GM19035 (cell line): Measurements from ENCODE around the gene PLEKHG2.
A peak's percentile ranks its signal among the peaks of the same experiment; 100 is the strongest.
"Not testable (repeated sequence)": the region's sequence is repeated elsewhere in the genome, so short reads cannot be mapped to it uniquely, and the experiment has no call there.

Source experiments
- ATAC-seq: cut with Tn5 transposase; IDR thresholded peaks from one replicate; pipeline ENCODE4 v1.9.1; 2021; ENCODE audit not compliant: unreplicated experiment

PLEKHG2 gene

GRCh38 chr19:39435499-39436349 is 23.3 kb downstream of the PLEKHG2 start, which contains the start of gene RPS16:
TSS of gene RPS16 (minus strand) at chr19:39435949. CDS start at chr19:39435895, 54 bp downstream.
- peak; percentile 81 for ATAC-seq

DNA sequence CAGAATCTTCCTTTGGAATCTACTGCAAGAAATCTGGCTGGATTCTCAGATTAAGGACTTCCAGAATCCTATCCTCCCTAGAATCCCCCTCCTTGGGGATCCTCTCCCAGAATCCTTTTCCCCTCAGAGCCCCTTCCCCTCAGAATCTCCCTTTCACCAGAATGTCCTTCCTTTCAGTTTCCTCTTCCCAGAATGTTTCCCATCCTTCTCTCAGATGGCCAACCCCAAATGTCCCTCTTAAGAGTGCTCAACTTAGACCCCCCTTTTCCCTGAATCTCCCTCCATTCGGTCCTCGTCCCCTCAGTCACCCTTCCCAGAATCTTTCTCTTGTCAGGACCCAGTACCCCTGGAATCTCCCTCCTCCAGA is 23.9 kb downstream of the PLEKHG2 start:
- ATAC-seq = no peak

DNA sequence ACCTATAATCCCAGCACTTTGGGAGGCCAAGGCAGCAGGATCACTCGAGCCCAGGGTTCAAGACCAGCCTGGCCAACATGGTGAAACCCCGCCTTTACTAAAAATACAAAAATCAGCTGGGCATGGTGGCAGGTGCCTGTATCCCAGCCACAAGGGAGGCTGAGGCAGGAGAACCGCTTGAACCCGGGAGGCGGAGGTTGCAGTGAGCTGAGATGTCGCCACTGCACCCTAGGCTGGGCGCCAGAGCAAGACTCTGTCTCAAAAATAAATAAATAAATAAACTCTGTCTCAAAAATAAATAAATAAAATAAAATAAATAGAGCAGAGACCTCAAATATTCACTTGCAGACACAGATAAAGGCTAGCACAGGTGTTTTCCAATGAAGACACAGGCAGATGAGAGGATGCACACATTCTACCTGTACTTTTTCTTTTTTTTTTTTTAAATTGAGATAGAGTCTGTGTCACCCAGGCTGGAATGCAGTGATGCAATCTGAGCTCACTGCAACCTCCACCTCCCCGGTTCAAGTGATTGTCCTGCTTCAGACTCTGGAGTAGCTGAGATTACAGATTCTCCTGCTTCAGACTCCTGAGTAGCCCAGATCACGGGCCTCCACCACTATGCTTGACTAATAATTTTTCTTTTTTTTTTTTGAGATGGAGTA is 25.9 kb downstream of the PLEKHG2 start:
- no peak for ATAC-seq

DNA sequence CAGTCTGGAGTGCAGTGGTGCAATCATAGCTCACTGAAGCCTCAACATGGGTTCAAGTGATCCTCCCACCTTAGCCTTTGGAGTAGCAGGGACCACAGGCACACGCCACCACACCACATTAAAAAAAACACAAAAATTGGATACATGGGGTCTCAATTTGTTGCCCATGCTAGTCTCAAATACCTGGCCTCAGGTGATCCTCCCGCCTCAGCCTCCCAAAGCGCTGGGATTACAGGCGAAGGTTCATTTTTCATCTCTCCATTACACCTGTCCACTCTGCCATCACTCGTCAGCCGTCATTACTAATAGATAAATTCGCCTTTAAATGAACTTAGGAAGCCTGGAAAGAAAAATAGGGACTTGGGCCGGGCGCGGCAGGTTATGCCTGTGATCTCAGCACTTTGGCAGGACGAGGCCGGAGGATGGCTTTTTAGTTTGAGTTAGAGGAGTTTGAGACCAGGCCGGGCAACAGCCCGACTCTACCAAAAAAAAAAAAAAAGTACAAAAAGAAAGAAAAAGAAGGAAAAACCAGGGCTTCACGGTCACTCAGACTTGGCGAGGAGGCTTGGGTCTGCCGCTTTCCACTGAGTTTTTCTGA is 32.2 kb downstream of the PLEKHG2 start:
- ATAC-seq = no peak

- ATAC-seq = peak; percentile 80
Measured at GRCh38 chr19:39445196-39446111, 33.0 kb downstream of the PLEKHG2 start, which contains the start of gene SUPT5H. TSS of gene SUPT5H (plus strand) at chr19:39445582. CDS start at chr19:39445891, 309 bp downstream.

DNA sequence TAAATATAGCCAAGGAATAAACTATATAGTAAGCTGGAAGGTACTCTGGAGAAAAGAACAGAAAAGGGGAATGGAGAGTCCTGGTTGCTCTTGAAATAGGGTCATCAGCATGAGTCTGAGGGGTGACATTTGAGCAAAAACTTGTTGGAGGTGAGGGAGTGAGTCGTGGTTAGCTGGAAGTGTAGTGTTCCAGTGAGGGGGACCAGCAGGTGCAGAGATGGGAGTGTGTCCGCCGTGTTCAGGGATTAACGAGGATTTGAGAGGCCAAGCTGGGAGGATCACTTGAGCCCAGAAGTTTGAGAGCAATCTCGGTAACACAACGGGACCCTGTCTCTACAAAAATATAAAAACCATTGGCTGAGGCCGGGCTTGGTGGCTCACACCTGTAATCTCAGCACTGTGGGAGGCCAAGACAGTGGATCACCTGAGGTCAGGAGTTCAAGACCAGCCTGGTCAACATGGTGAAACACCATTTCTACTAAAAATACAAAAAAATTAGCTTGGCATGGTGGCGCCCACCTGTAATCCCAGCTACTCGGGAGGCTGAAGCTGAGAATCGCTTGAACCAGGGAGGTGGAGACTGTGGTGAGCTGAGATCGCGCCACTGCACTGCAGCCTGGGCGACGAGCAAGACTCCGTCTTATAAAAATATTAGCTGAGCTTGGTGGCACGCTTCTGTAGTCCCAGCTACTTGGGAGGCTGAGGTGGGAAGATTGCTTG is 34.1 kb downstream of the PLEKHG2 start:
- no peak for ATAC-seq

DNA sequence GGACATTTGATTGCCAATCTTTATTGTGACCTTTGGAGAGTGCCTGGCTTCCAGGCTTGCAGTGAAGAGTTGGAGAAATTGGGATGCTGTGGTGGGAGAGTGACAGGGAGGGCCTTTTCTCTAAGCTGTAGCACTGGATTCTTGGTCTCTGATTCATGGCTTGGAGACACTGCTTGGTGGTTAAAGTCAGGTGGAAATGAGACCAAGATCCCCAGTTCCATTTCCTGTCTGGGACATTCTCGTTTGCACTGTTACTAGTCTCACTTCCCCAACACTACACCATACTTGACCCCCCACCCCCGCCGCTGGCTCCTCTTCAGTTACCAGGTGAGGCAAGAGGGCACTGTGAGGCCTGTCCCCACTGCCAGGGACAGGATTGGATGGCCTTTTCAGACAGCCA is 35.8 kb downstream of the PLEKHG2 start:
- no peak for ATAC-seq

DNA sequence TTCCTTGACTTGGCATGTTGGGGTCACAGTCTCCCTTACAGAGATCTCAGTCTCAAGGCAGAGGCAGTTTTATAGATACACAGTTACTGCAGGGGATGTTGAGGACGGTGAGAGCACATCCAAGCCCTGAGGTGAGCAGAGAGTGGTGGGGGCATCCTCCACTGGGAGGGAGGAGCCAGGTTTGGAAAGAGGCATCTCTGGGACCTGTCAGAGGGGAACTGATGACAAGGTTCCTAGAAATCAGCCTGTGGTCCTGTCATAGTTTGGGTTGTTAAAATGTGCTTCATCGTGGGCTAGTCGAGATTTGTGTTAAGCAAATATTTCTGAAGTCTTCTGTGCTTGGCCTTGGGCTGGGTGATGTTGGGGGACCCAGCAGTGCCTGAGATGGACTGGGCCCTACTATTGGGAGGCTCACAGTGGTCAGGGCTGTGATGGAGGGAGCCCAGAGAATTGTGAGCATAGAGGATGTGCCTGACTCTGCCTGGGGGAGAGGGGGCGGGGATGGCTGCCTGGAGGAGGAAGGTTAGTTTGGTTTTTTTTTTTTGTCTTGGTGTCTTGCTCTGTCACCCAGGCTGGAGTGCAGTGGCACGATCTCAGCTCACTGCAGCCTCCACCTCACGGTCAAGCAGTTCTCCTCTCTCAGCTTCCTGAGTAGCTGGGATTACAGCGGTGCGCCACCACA is 36.8 kb downstream of the PLEKHG2 start:
- no peak for ATAC-seq

GRCh38 chr19:39451257-39451656 is 38.8 kb downstream of the PLEKHG2 start:
- not testable (repeated sequence) for ATAC-seq

GRCh38 chr19:39463403-39463802 is 50.9 kb downstream of the PLEKHG2 start:
- no peak for ATAC-seq

- ATAC-seq = no peak
Measured at GRCh38 chr19:39465956-39466747, 53.7 kb downstream of the PLEKHG2 start.

DNA sequence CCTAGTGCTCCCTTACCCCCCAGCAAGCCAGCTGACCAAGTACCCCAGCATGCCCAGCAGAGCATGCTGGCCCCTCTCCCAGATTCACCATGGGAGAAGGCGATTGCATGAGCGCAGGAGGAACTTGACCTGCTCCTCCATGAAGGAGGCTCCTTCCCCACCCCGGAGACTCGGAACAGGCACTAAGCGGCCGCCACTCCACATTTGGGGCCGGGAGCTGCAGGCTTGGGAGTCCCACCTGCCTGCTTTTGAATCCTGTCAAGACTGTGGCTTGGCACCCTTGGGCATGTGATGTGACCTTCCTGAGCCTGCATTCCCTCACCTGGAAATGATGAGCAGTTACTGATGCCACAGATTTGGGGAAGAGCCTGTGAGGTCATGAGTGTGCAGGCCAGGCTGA is 55.5 kb downstream of the PLEKHG2 start:
- no peak for ATAC-seq

GRCh38 chr19:39469036-39469435 is 56.6 kb downstream of the PLEKHG2 start:
- no peak for ATAC-seq

DNA sequence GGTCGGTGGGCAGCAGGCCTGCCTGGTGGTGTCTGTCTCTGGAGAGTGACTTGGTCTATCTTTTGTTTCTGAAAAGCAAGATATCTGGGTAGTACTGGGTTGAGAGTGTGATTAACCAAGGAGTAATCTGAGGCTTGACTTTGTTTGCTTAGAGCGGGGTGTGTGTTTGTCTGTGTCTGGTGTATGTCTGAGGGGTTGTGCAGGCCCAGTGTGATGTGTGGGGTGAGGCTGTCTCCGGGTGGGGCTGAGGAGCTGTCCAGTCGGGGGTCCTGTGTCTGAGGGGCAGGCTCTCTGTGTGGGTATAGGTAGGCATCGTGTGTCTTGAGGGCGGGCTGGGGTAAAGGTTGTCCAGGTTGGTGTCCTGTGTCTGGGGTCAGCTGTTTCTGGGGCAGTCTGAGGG is 57.1 kb downstream of the PLEKHG2 start:
- ATAC-seq = no peak

- no peak for ATAC-seq
Measured at GRCh38 chr19:39470724-39471339, 58.4 kb downstream of the PLEKHG2 start.

- ATAC-seq = no peak
Measured at GRCh38 chr19:39471756-39472536, 59.5 kb downstream of the PLEKHG2 start.

- ATAC-seq = no peak
Measured at GRCh38 chr19:39472746-39473442, 60.4 kb downstream of the PLEKHG2 start.
